HG03039 (cell line): ENCODE measurements around the gene FOXK1.

Source experiments
- ATAC-seq: cut with Tn5 transposase; IDR thresholded peaks from one replicate; pipeline ENCODE4 v1.9.1; 2021; ENCODE audit warnings: mild to moderate bottlenecking, moderate library complexity; ENCODE audit not compliant: unreplicated experiment

Gene FOXK1

DNA sequence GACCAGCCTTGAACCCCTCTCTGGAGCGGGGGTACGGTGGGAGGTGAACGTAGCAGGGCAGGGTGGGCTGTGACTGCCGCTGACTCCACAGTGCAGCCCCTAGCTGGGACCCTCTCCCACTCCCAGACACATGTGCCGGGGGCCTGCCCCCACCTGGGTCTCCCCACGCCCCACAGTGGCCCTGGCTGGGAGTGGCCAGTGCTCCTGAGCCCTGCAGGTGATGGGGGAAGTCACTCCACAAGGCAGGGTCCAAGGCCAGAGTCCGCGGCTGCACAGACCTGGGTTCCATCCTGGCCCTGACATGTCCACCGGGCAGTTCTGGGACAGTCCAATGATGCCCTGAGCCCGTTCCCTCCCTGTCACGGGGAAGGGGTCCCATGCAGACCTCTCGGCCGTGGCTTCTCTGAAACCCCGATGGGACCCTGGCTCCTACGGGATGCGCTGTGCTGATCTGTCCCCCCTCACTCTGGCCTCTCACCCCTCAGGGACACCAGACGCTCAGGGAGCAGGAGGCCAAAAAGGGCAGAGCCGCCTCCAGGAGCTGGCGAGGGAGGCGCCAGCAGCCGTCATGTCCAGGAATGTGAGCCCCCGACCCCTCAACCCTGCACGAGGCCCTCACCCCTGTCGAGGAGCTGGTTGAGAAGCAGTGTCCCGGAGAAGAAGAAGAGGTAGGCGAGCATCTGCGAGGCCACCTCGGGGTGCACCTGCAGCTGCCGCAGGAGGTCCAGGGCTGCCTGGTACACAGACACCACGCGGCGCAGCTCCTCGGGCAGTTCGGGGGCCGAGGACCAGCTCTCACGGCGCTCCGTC is 133.7 kb downstream of the FOXK1 start:
- no peak for ATAC-seq

DNA sequence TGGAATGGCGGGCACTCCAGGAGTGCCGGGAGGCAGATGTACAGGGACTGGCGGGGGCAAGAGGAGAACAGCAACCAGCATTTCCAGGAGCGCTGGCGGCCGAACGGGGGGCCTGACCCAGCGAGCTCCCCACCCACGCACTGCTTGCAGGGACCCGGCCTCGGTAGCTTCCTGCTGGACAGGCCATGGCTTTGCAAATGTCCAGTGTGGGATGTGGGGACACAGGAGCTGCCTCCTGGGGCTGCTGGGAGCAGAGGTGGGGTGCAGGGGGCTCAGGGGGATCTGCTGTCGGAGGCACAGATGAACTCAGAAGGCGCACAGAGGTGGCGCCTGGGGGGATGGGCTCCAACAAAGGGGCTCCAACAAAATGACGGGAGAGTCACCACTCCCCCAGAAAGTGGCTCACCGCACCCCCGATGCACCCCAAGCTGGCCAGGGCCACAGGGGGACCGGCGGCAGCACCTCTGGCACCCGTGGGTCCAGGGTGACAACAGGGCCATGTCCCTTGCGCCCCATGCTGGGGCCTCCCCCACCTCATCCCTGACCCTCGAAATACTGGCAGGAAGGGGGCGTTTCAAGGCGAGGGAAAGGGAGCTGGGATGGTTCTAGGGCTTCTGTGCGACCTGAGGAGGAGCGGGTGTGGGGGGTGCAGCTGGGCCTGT is 134.5 kb downstream of the FOXK1 start:
- ATAC-seq = no peak

DNA sequence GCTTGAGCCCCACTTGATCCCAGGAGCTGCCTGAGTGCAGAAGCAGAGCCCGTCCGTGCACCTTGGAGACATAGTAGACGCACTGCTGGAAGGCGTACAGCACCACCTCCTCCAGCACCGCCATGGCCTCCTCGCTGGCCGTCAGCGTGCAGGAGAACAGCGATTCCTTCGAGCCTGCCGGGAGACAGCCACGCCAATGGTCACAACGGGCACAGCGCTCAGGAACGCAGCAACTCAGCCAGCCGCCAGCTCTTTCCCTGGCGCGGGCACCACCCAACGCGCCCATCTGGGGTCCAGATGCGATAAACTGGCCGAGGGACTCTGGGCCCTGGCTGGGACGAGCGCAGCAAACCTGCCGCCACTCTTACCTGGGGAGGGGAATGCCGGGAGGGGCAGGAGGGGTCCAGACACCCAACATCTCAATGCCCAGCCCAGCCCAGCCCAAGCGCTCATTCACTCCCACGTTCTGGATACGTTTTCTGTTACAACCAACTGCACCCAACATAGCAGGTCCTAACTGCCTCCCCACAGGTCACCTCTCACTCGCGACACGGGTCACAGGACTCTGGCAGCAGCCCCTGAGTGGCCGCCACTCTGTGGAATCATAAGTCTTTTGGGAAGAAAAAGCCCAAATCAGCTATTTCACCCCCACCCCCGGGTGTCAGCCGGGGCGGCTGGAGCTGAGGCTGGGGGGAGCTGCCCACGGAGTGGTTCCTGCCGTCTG is 135.2 kb downstream of the FOXK1 start:
- no peak for ATAC-seq

DNA sequence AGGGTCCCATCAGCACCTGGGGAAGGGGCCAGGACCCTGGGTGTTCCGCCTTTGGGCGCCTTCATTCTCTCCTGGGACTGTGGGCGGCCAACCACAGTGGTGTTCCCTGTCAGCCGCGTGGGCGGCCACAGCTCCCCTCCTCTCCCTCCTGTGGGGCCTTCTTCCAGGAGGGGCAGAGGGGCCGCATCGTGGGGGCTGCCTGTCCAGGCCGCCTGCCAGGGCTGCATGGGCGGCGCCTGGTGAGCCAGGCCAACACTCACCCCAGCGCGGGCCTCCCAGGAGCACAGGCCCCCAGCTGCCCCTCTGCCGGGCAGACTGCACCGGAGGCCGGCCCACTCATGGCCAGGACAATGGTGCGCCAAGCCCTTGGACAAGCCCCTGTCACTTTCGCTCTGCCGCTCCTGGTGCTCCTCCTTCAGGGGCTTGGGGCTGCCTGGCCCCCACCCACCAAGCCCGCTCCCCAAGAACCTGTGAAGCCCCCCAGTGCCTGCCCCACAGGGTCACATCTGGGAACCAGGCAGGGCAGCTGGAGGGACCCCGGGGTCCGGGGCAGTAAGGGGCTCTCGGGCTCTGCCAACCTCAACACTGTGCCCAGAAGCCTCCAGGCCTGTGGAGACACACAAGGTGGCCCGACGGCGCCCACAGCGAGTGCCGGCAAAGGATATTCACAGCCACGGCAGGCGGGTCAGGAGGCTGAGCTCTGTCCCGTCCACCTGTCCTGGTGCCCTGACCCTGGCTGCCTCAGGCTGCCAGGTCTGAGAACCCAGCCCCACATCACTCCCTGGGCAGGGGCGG is 136.1 kb downstream of the FOXK1 start:
- ATAC-seq = no peak

DNA sequence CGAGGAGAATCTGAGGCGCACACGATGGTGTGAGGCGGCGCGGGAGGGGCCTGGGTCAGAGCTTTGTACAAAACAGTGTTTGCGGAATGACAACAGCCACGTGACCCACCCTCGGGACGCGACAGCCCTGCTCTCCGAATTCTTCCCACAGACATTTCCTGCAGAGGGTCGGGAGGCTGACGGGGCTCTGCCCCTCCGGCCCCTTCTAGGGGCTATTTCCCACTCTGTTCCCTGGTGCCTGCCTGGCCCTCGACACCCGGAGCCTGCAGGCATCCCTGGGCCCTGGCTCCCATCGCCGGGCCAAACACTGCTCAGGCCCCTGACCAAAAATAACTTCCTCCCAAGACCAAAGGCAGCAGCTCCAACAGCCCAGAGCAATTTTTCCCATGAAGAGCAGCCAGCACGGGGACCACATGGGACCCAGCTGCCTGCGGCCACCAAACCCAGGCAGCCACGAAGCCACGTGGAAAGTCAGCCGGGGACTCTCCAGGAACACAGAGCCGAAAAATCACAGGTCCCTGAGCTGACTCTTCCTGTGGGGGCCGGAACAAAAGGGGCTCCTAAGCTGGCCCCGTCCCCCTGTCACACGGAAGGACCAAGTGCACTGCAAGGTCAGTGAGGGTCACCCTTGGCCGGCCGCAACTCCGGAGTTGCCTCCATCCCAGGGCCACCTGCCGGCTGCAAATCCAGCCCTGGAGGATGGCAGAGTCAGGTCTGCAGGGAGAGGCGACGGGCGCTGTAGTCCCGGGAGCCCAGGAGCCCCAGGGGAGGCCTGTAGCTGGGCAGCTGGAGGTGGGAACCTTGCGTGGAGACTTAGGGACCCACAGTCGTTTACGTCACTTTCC is 137.7 kb downstream of the FOXK1 start:
- ATAC-seq = no peak

DNA sequence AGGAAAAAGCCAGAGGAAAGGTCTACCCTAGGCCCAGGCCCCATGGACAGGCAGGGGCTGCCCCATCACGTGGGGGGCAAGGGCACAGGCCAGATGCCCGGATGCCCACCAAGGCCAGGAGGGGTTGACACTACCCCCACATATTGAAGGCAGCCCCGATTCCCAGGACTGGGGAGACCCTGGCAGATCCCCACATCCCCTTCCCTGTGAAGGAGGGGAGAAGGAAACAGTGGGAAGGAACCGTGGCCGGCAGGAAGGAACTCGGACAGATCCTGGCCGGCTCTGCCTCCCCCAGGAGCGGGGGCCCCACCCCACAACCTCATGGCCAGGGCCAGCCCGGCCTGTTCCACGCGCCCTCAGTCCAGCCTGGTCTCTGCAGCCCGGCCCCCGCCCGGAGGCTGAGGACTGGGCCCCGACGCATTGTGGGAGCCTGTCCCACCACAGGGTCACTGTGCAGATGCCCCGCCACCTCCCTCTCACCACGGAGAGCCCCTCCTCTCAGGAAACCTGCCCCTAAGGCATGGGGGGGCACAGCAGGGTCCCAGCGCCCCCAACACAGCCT is 138.4 kb downstream of the FOXK1 start:
- ATAC-seq = no peak
